Gastroesophageal sphincter (tissue), 2 donors: Measurements from ENCODE around the gene ALKBH4.

Experiments
- EP300 ChIP-seq: sonication (generic); formaldehyde crosslinking; IDR thresholded peaks from one replicate; pipeline ENCODE4 v1.6.1; 2017; ENCODE audit warnings: antibody characterized with exemption, mild to moderate bottlenecking
- POLR2A ChIP-seq, 2 donors: fragments of 450-650 bp; IDR thresholded peaks; one replicate each; pipeline ENCODE4 v1.6.1; 2017; ENCODE audit warnings: antibody characterized with exemption in 2 of 2, mild to moderate bottlenecking in 2 of 2, moderate library complexity in 1 of 2

DNA sequence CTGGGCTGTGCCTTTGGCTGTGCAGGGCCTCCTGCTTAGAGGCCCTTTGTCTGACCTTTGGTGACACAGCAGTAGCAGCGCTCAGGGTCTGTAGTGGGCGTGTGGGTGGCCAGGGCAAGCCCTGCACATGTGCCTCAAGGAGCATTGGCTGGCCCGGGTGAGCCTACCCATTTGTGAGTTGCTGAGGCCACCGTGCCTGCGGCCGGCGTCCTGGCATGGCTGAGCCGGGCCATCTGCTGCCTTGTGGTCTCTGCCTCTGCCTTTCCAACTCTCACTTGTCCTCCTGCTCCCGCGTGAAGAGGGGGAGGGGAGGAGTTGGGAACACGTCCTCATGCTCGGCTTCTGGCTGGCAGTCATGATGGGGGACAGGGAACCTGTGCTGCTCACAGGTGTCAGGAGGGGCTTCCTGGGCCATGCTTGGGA lies 40.5 kb downstream of the ALKBH4 start:
- no peak for TF ChIP-seq EP300
- TF ChIP-seq POLR2A (IDR thresholded peaks at IDR 0.05) = no peak
